Vagina (tissue), 2 donors: ENCODE data around the gene GLI3. TPM values are rescaled to one million over a fixed set of nuclear protein-coding genes. Genes with fewer than 3 reads are reported as not detected.

Experiments used
- DNase-seq, 2 donors: peaks; one replicate each; pipeline ENCODE4 v3.0.0-alpha.2; 2017; ENCODE audit errors: extremely low spot score in 2 of 2
- H3K27ac ChIP-seq: fragments of 200-600 bp; sonication (generic); one replicate; pipeline ENCODE4 v1.5.1; 2019
- H3K27me3 ChIP-seq: fragments of 200-600 bp; sonication (generic); one replicate; pipeline ENCODE4 v1.5.1; 2019
- H3K36me3 ChIP-seq, 2 donors: fragments of 200-600 bp; sonication (generic); one replicate each; pipeline ENCODE4 v1.5.1; 2017 to 2019
- H3K4me1 ChIP-seq: fragments of 200-600 bp; sonication (generic); one replicate; pipeline ENCODE4 v1.5.1; 2019
- H3K4me3 ChIP-seq, 2 donors: fragments of 200-600 bp; sonication (generic); 1 replicate in 1 of 2; 2 replicates in 1 of 2; pipeline ENCODE4 v1.5.1; 2016 to 2019
- H3K9me3 ChIP-seq: fragments of 200-600 bp; sonication (generic); one replicate; pipeline ENCODE4 v1.5.1; 2019
- POLR2A ChIP-seq, 2 donors: fragments of 450-650 bp; IDR thresholded peaks; one replicate each; pipeline ENCODE4 v1.6.1; 2017; ENCODE audit warnings: antibody characterized with exemption in 2 of 2, mild to moderate bottlenecking in 2 of 2, moderate library complexity in 2 of 2
- POLR2AphosphoS5 ChIP-seq, 2 donors: sonication (generic); formaldehyde crosslinking; IDR thresholded peaks; one replicate each; pipeline ENCODE4 v1.9.0; 2017; ENCODE audit warnings: antibody characterized with exemption in 2 of 2, mild to moderate bottlenecking in 2 of 2, low read depth in 1 of 2; ENCODE audit not compliant: insufficient read depth in 1 of 2
- intact Hi-C: fragments of 100-400 bp; cut with DNase I; formaldehyde crosslinking; loops from one replicate; pipeline ENCODE4 v1.15.1; 2023
- total RNA-seq: library from RNA; depleted of rRNA; stranded (reverse); fragments of >200 nt; gene quantifications from one replicate; pipeline ENCODE4 v1.2.3, GENCODE V29; 2016
- TF ChIP-seq, protein P1 (sequence below), 3 experiments: fragments of 450-650 bp in 2 of 3; fragments of 200-600 bp in 1 of 3; sonication (generic) in 1 of 3; IDR thresholded peaks; one replicate each; pipeline ENCODE4 v1.5.1; 2017 to 2019; ENCODE audit warnings: antibody characterized with exemption in 3 of 3, mild to moderate bottlenecking in 2 of 3, moderate library complexity in 2 of 3

Gene GLI3
- total RNA-seq, 1 donor from 2014 or later, result 24.6 TPM

DNA sequence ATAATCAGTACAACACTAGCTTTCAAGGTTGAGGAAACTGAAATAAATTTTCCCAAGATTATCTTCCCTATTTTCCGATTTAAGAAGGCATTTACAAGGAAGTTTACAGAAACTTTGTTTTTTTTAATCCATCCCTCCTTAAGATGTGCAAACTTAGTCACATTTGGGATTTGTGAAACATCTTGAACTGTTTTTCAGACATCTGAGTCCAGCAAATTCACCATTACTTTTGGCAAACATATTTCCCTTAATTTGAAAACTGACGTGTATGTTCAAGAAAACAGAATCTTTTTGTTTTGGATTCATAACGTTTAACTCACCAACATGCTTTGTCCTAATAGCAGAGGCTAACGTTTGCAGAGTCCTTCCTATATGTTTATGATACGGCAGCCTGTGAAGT, 19.5 kb downstream of the GLI3 start:
- Histone ChIP-seq H3K9me3 (no peaks in the 10 kb centered on the region), H3K36me3 (no peaks in the 10 kb centered on the region), H3K4me3 (no peak overlapping the region), H3K27ac (peak overlapping the region; percentile 48), H3K27me3 (no peaks in the 10 kb centered on the region), H3K4me1 (peaks cover 60% of the 10 kb centered on the region)
- intact Hi-C loops, result no loop called here
- no peak for DNase-seq
- TF ChIP-seq, protein P1, sequence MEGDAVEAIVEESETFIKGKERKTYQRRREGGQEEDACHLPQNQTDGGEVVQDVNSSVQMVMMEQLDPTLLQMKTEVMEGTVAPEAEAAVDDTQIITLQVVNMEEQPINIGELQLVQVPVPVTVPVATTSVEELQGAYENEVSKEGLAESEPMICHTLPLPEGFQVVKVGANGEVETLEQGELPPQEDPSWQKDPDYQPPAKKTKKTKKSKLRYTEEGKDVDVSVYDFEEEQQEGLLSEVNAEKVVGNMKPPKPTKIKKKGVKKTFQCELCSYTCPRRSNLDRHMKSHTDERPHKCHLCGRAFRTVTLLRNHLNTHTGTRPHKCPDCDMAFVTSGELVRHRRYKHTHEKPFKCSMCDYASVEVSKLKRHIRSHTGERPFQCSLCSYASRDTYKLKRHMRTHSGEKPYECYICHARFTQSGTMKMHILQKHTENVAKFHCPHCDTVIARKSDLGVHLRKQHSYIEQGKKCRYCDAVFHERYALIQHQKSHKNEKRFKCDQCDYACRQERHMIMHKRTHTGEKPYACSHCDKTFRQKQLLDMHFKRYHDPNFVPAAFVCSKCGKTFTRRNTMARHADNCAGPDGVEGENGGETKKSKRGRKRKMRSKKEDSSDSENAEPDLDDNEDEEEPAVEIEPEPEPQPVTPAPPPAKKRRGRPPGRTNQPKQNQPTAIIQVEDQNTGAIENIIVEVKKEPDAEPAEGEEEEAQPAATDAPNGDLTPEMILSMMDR (IDR thresholded peaks at IDR 0.05), result no peak
- TF ChIP-seq POLR2A (IDR thresholded peaks at IDR 0.05) (no peak), POLR2AphosphoS5 (IDR thresholded peaks at IDR 0.05; ENCODE audit: insufficient read depth in 1 of 2, low read depth in 1 of 2) (no peak)

DNA sequence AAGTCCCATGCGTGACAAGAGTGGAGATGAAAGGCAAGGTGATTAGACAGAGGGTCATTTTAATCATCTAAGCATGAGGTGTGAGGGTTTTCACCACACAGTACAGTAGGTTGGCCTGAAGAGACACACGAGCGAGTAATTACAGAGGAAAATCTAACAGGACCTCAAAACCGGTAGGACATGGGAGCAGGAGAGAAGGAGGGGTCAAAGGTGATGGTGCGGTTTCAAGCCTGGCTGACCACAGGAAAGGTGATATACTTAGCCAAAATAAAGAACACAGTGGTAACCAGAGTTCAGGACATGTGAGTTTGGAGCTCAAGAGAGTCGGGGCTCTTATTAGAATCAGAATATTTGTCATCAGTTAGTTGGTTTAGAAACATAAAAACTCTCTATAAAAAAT, 20.0 kb downstream of the GLI3 start:
- peak overlapping the region; percentile 48 for H3K27ac ChIP-seq
- H3K36me3 ChIP-seq, result no peaks in the 10 kb centered on the region
- no peak overlapping the region for H3K4me3 ChIP-seq
- intact Hi-C loops, result no loop called here
- TF ChIP-seq POLR2AphosphoS5 (IDR thresholded peaks at IDR 0.05; ENCODE audit: insufficient read depth in 1 of 2, low read depth in 1 of 2) (no peak), POLR2A (IDR thresholded peaks at IDR 0.05) (no peak)
- TF ChIP-seq, protein P1 (IDR thresholded peaks at IDR 0.05), result no peak
- H3K4me1 ChIP-seq, result peaks cover 60% of the 10 kb centered on the region
- no peaks in the 10 kb centered on the region for H3K9me3 ChIP-seq
- no peak for DNase-seq
- H3K27me3 ChIP-seq, result no peaks in the 10 kb centered on the region

DNA sequence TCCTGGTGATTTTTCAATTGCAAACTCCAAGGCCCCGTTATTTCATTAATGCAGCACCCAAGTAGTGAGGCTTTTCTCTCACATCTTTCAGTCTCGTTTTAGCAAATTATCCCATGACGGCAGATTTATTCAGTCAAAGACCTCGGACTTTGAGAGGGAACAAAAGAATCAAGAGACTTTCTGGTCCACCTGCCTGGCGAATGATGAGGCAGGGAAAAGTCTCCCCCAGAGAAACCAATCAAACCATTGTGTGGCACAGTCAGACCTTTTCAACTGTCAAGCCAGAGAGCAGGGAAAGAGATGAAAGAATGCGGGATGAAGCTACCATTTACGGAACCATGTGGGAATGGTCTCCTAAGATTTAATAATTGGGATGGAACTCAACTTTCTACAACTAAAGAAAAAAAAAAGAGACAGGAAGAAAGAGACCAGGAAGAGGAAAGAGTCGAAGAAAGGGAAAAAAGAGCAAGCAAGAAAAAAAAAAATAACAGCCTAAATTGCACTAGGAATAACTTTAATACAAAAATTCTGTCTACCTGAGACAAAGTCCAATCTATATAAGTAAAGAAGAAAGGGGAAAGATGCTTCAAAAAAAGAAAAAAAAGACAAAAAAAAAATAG, 22.8 kb downstream of the GLI3 start:
- H3K27ac ChIP-seq, result no peak overlapping the region
- no peaks in the 10 kb centered on the region for H3K36me3 ChIP-seq
- H3K4me1 ChIP-seq, result peaks cover 45% of the 10 kb centered on the region
- intact Hi-C loops, result no loop called here
- H3K27me3 ChIP-seq, result no peaks in the 10 kb centered on the region
- no peak for DNase-seq
- TF ChIP-seq, protein P1 (IDR thresholded peaks at IDR 0.05), result no peak
- TF ChIP-seq POLR2AphosphoS5 (IDR thresholded peaks at IDR 0.05; ENCODE audit: insufficient read depth in 1 of 2, low read depth in 1 of 2) (no peak), POLR2A (IDR thresholded peaks at IDR 0.05) (no peak)
- H3K4me3 ChIP-seq, result no peak overlapping the region
- H3K9me3 ChIP-seq, result no peaks in the 10 kb centered on the region

DNA sequence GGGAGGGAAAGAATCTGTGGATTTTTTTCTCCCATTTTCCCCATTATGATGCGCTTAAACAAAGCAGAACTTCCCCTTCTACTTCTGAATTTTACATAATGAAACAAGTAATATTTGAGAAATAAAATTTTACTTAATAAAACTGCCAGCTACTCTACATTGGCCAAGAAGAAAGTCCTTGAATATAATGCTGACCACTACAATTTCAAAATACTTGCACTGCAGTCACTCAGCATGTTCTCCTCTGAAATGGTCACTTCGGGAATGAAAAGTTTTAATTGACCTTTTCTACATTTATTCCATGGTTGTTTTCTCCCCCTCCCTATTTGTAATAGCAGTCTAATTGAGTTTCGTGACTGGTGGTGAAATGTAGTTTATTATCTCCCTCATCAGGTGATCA, 23.9 kb downstream of the GLI3 start:
- TF ChIP-seq POLR2A (IDR thresholded peaks at IDR 0.05) (no peak), POLR2AphosphoS5 (IDR thresholded peaks at IDR 0.05; ENCODE audit: insufficient read depth in 1 of 2, low read depth in 1 of 2) (no peak)
- TF ChIP-seq, protein P1 (IDR thresholded peaks at IDR 0.05), result no peak
- peaks cover 47% of the 10 kb centered on the region for H3K4me1 ChIP-seq
- intact Hi-C loops, result no loop called here
- no peaks in the 10 kb centered on the region for H3K36me3 ChIP-seq
- no peaks in the 10 kb centered on the region for H3K9me3 ChIP-seq
- no peak overlapping the region for H3K4me3 ChIP-seq
- DNase-seq, result no peak
- no peak overlapping the region for H3K27ac ChIP-seq
- H3K27me3 ChIP-seq, result no peaks in the 10 kb centered on the region

DNA sequence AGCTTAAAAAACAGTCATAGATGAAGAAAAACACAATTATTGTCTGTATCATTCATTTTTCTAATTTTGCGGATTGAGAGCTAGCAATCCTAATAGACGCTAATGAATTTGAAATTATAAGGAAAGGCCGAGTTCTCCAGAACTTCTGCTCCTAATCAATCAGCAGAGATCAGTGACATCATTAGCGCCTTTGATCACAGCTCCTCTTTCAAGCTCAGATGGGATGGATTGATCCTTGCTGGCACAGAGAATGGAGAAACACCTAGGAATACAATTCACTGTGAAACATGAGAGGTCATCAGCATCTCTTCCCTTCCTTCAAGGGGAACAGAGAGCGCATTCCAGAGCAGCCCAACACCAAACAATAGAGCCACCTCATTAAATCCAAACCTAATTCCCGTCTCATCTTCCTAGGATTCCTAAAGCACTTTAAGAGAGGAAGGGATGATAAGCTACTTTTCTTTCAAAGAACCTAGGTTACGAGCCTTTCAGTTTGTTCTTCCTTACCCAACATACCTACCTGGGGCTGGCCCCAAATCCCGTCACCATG, 24.4 kb downstream of the GLI3 start:
- H3K36me3 ChIP-seq, result no peaks in the 10 kb centered on the region
- DNase-seq, result no peak
- no peak overlapping the region for H3K27ac ChIP-seq
- no peaks in the 10 kb centered on the region for H3K9me3 ChIP-seq
- no peaks in the 10 kb centered on the region for H3K27me3 ChIP-seq
- intact Hi-C loops, result no loop called here
- peaks cover 48% of the 10 kb centered on the region for H3K4me1 ChIP-seq
- no peak for TF ChIP-seq POLR2A (IDR thresholded peaks at IDR 0.05)
- no peak for TF ChIP-seq POLR2AphosphoS5 (IDR thresholded peaks at IDR 0.05; ENCODE audit: insufficient read depth in 1 of 2, low read depth in 1 of 2)
- TF ChIP-seq, protein P1 (IDR thresholded peaks at IDR 0.05), result no peak
- no peak overlapping the region for H3K4me3 ChIP-seq
